HepG2 (cell line): Measurements from ENCODE around the gene AHNAK. TPM values are rescaled to one million over a fixed set of nuclear protein-coding genes. Genes with fewer than 3 reads are reported as not detected.

Experiments
- AFF4 ChIP-seq: sonication (generic); formaldehyde crosslinking; IDR thresholded peaks from 2 replicates; pipeline ENCODE4 v1.4.0; 2020; ENCODE audit warnings: missing genetic modification reagents
- CBX5 ChIP-seq: sonication (generic); formaldehyde crosslinking; IDR thresholded peaks from 2 replicates; pipeline ENCODE4 v1.4.0; 2020; ENCODE audit warnings: missing genetic modification reagents, borderline replicate concordance
- CENPBD1 ChIP-seq: sonication (generic); formaldehyde crosslinking; IDR thresholded peaks from 2 replicates; pipeline ENCODE4 v1.8.0; 2022; ENCODE audit warnings: missing genetic modification reagents, low read depth, mild to moderate bottlenecking, borderline replicate concordance
- HNF4A ChIP-seq: sonication (generic); formaldehyde crosslinking; IDR thresholded peaks from 2 replicates; pipeline ENCODE4 v1.4.0; 2020; ENCODE audit warnings: missing genetic modification reagents
- KDM1A ChIP-seq: IDR thresholded peaks from 2 replicates; pipeline ENCODE4 v1.6.1; 2016; ENCODE audit warnings: missing compliant biosample characterization
- MAFK ChIP-seq, 2 experiments: IDR thresholded peaks in 1 of 2; conservative IDR thresholded peaks in 1 of 2; 2 replicates each; pipeline ENCODE4 v1.6.1; 2011; ENCODE audit warnings: improper control_type of control experiment in 2 of 2, low read length in 2 of 2
- PRDM15 ChIP-seq: sonication (generic); formaldehyde crosslinking; IDR thresholded peaks from 2 replicates; pipeline ENCODE4 v1.4.0; 2020; ENCODE audit warnings: missing genetic modification reagents
- SP2 ChIP-seq: sonication (generic); formaldehyde crosslinking; IDR thresholded peaks from 2 replicates; pipeline ENCODE4 v1.5.1; 2020; ENCODE audit warnings: mild to moderate bottlenecking, missing genetic modification reagents
- THRA ChIP-seq: sonication (generic); formaldehyde crosslinking; IDR thresholded peaks from 2 replicates; pipeline ENCODE4 v1.4.0; 2020; ENCODE audit warnings: missing genetic modification reagents, borderline replicate concordance
- ZBTB7B ChIP-seq: sonication (generic); formaldehyde crosslinking; IDR thresholded peaks from 2 replicates; pipeline ENCODE4 v1.4.0; 2020; ENCODE audit warnings: missing genetic modification reagents
- ZNF33B ChIP-seq: sonication (generic); formaldehyde crosslinking; IDR thresholded peaks from 2 replicates; pipeline ENCODE4 v1.5.1; 2020; ENCODE audit warnings: mild to moderate bottlenecking, missing genetic modification reagents
- ZNF615 ChIP-seq: sonication (generic); formaldehyde crosslinking; IDR thresholded peaks from 2 replicates; pipeline ENCODE4 v1.5.0; 2020; ENCODE audit warnings: mild to moderate bottlenecking, missing genetic modification reagents, borderline replicate concordance
- ZNF720 ChIP-seq: sonication (generic); formaldehyde crosslinking; IDR thresholded peaks from 2 replicates; pipeline ENCODE4 v1.4.0; 2020; ENCODE audit warnings: missing genetic modification reagents
- polyA plus RNA-seq, 8 experiments: library from polyadenylated mRNA; depleted of rRNA in 3 of 8; stranded (reverse) in 7 of 8; unstranded in 1 of 8; fragments of >200 nt; fragmentation: Illumina TruSeq in 4 of 8; extraction: Trizol in 4 of 8; gene quantifications; 2 replicates each; pipeline versions ENCODE4 v1.2.1 to v1.2.3, GENCODE V29; 2011 to 2016; ENCODE audit warnings: low read depth in 4 of 8, missing spikeins in 1 of 8, mixed read lengths in 1 of 8; ENCODE audit not compliant: insufficient read depth in 1 of 8
- total RNA-seq, 5 experiments: library from RNA; depleted of rRNA; stranded (reverse); fragments of >200 nt; fragmentation: Illumina TruSeq; extraction: Trizol; gene quantifications; 2 replicates each; pipeline ENCODE4 v1.2.3, GENCODE V29; 2016; ENCODE audit warnings: low read depth in 1 of 5

Gene AHNAK
- total and polyA plus RNA-seq, 2 of the 13 experiments (the other 11 are each of a cell fraction or from before 2014, with no cell fraction given): 23.4 to 25.0 TPM

- 0 out of 2 replicates have a peak, but pooled peaks have one; percentile 44 for TF ChIP-seq THRA (CRISPR knock-in tag)
- TF ChIP-seq CENPBD1: no peak
- no peak for TF ChIP-seq KDM1A (CRISPR knock-in tag)
- peak; percentile 71; the same call in 1 of the 2 replicates for TF ChIP-seq ZBTB7B (CRISPR knock-in tag)
- no peak for TF ChIP-seq ZNF720 (CRISPR knock-in tag)
- peak; percentile 40; the same call in 1 of the 2 replicates for TF ChIP-seq ZNF33B (CRISPR knock-in tag)
- TF ChIP-seq MAFK (conservative IDR thresholded peaks at IDR 0.05 in 1 of 2, IDR thresholded peaks at IDR 0.05 in 1 of 2; ENCODE audit: low read length in 2 of 2): no peak
- TF ChIP-seq PRDM15 (CRISPR knock-in tag): no peak
- TF ChIP-seq CBX5 (CRISPR knock-in tag): no peak; the same call in 1 of the 2 replicates
- no peak for TF ChIP-seq AFF4 (CRISPR knock-in tag)
- TF ChIP-seq SP2 (CRISPR knock-in tag): 0 out of 2 replicates have a peak, but pooled peaks have one; percentile 18
- no peak; the same call in 1 of the 2 replicates for TF ChIP-seq ZNF615 (CRISPR knock-in tag)
- TF ChIP-seq HNF4A (CRISPR knock-in tag): peak; percentile 27; the same call in 1 of the 2 replicates
Measured at GRCh38 chr11:62545437-62546243, 966 bp downstream of the AHNAK start (continued).
